ENCODE results near the gene NF2. TPM values are rescaled to one million over a fixed set of nuclear protein-coding genes. Genes with fewer than 3 reads are reported as not detected.

The NF2 gene
- total RNA-seq, 1 experiment from 2014 or later = 50.9 TPM

GRCh38 chr22:29720811-29721323, 117.4 kb downstream of the NF2 start:
- TF ChIP-seq, protein P1, sequence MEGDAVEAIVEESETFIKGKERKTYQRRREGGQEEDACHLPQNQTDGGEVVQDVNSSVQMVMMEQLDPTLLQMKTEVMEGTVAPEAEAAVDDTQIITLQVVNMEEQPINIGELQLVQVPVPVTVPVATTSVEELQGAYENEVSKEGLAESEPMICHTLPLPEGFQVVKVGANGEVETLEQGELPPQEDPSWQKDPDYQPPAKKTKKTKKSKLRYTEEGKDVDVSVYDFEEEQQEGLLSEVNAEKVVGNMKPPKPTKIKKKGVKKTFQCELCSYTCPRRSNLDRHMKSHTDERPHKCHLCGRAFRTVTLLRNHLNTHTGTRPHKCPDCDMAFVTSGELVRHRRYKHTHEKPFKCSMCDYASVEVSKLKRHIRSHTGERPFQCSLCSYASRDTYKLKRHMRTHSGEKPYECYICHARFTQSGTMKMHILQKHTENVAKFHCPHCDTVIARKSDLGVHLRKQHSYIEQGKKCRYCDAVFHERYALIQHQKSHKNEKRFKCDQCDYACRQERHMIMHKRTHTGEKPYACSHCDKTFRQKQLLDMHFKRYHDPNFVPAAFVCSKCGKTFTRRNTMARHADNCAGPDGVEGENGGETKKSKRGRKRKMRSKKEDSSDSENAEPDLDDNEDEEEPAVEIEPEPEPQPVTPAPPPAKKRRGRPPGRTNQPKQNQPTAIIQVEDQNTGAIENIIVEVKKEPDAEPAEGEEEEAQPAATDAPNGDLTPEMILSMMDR (conservative IDR thresholded peaks at IDR 0.05) = no peak
- peaks cover 4 to 15% of the 10 kb centered on the region in 2 experiments; a peak in 2 of 4 replicates for H3K4me1 Mint-ChIP-seq
- no peak for DNase-seq
- Histone ChIP-seq H3K23me2 (ENCODE audit: insufficient read length, low read depth, low read length, poor library complexity, severe bottlenecking) (peaks cover 4% of the 10 kb centered on the region), H3K4me2 (ENCODE audit: insufficient read depth, insufficient read length, low read length) (peak overlapping the region; percentile 14), H3K27ac (ENCODE audit: insufficient read length, low read depth, low read length) (no peak overlapping the region), H3K9me3 (ENCODE audit: control insufficient read depth, low read depth, low read length) (no peaks in the 10 kb centered on the region), H3T11ph (ENCODE audit: low read length) (no peak overlapping the region), H2BK15ac (ENCODE audit: low read depth, low read length) (no peak overlapping the region), H3K4me1 (ENCODE audit: insufficient read depth, low read length) (no peaks in the 10 kb centered on the region), H3K27me3 (ENCODE audit: insufficient read depth, low read length) (peaks cover 24% of the 10 kb centered on the region; the same call in 1 of the 2 replicates), H3K79me1 (ENCODE audit: insufficient read depth, low read depth, low read length, poor library complexity, severe bottlenecking) (no peaks in the 10 kb centered on the region), H3K79me2 (ENCODE audit: insufficient read depth, low read length) (no peaks in the 10 kb centered on the region), H2BK120ac (ENCODE audit: low read depth, low read length, poor library complexity, severe bottlenecking) (no peak overlapping the region), H3K23ac (ENCODE audit: insufficient read length, low read depth, low read length) (no peak overlapping the region), H3K18ac (ENCODE audit: insufficient read length, low read depth, low read length) (no peak overlapping the region), H2BK5ac (ENCODE audit: insufficient read length, low read length) (no peak overlapping the region), H4K20me1 (ENCODE audit: control insufficient read depth, insufficient read depth, insufficient read length) (no peaks in the 10 kb centered on the region), H2AFZ (ENCODE audit: low read length) (no peak overlapping the region), H4K91ac (ENCODE audit: insufficient read length, low read depth, low read length) (no peak overlapping the region), H3K9ac (ENCODE audit: extremely low read depth, insufficient read length, low read length) (no peak overlapping the region), H4K5ac (ENCODE audit: insufficient read length, low read depth, low read length) (no peak overlapping the region), H2AK5ac (ENCODE audit: insufficient read length, low read length) (no peak overlapping the region), H4K8ac (replicated peaks; ENCODE audit: insufficient read length, low read depth, low read length) (no peak overlapping the region), H3K56ac (ENCODE audit: insufficient read length, low read depth, low read length) (no peak overlapping the region), H3K14ac (ENCODE audit: insufficient read depth, low read length) (no peak overlapping the region; the same call in 1 of the 2 replicates), H3K4ac (ENCODE audit: low read depth, low read length) (no peak overlapping the region), H2BK12ac (ENCODE audit: insufficient read length, low read depth, low read length) (no peak overlapping the region), H2BK20ac (ENCODE audit: low read depth, low read length, poor library complexity, severe bottlenecking) (no peak overlapping the region)
- no peak overlapping the region for H3K27ac Mint-ChIP-seq
- peak overlapping the region; percentile 27 to 51; a peak in 3 of 5 replicates for H3K4me3 Mint-ChIP-seq
- H3K36me3 Mint-ChIP-seq (ENCODE audit: insufficient read depth in 1 of 3, low read depth in 3 of 3) = no peaks in the 10 kb centered on the region; a peak in 2 of 7 replicates
- peaks cover 91% of the 10 kb centered on the region for H3K27me3 Mint-ChIP-seq (ENCODE audit: low read depth)
- H3K9me3 Mint-ChIP-seq = no peaks in the 10 kb centered on the region; a peak in 1 of 5 replicates
- no CpG with 5 or more reads among the region's 53 CpGs for WGBS (ENCODE audit: extremely low coverage, insufficient read length, low lambda C conversion rate)

All from H9 (cell line).